Cardiac fibroblast (primary cell): ENCODE results near the gene OR2AE1.

ENCODE experiments used
- DNase-seq, 2 donors: peaks; one replicate each; pipeline versions ENCODE4 v3.0.0 to v3.0.0-alpha.2; 2010; ENCODE audit warnings: low read depth in 2 of 2
- H3K4me3 ChIP-seq, 2 donors: replicated peaks in 1 of 2; 1 replicate in 1 of 2; 2 replicates in 1 of 2; pipeline ENCODE4 v1.5.1; 2011; ENCODE audit warnings: low read depth in 2 of 2, low read length in 2 of 2, mild to moderate bottlenecking in 2 of 2, moderate library complexity in 1 of 2
- CTCF ChIP-seq: IDR thresholded peaks from one replicate; pipeline ENCODE4 v1.5.1; 2011; ENCODE audit warnings: low read depth, mild to moderate bottlenecking, low read length, inconsistent platforms

Gene OR2AE1

GRCh38 chr7:99831595-99831994 is 45.2 kb downstream of the OR2AE1 start:
- TF ChIP-seq CTCF: no peak
- H3K4me3 ChIP-seq: no peak overlapping the region
- no peak for DNase-seq

GRCh38 chr7:99829524-99830160 is 47.2 kb downstream of the OR2AE1 start:
- no peak overlapping the region for H3K4me3 ChIP-seq
- no peak for DNase-seq
- TF ChIP-seq CTCF: no peak

DNA sequence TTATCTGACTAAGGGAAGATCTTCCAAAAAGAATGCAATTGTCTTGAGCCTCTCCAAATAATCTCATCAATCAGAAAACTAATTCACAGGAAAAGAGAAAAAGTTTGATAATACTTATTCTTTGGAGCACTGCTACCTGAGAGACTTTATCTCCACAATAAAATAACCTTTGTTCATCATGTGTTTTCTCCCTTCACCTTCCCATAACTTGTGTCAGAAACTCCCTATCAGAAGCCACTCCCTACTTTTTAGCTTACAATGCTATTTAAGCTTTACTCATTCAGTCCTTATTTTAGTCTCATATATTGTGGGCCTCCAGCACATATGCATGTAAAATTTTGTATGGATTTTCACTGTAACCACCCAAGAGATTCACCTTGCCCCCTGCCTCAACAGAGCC is 48.0 kb downstream of the OR2AE1 start:
- no peak for DNase-seq
- no peak overlapping the region for H3K4me3 ChIP-seq
- TF ChIP-seq CTCF: no peak

DNA sequence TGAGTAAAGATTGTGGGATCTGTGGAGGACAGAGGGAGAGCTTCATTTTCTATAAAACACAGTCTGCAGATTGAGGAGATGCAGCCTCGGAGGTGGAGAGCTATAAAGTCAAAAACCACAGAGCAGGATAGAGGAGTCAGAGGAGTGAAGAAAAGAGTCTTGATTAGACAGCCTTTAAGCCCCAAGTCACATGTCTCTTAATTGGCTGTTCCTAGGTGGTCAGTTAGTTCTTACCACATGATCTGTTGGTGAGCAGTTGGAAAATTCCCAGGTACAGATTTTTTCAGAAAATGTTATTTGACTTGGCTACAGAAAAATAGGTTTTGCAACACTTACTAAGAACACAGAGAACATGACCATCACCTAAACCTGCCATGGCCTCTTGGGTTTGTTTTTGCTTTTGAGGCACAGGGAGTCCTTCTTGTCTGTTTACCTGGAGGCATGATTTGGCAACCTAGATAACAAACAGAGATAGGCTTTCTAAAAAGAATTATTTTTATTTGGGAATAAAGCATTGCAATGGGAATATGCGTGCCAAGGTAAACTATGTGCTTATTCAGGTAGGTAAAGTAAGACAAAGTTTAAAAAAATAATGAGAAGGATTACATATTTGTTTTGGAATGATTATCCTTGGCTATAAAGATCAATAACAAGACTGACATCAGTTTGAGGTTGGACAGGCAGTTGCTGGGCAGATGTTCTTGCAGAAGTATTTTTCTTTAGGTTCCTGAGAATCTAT is 49.6 kb downstream of the OR2AE1 start:
- no peak overlapping the region for H3K4me3 ChIP-seq
- no peak for TF ChIP-seq CTCF
- no peak for DNase-seq
